WERI-Rb-1 (cell line): Measurements from ENCODE around the gene RS1.
A peak's percentile ranks its signal among the peaks of the same experiment; 100 is the strongest.

Experiments used
- DNase-seq: peaks from one replicate; pipeline ENCODE4 v3.0.0-alpha.2; 2020
- H3K27ac ChIP-seq: fragments of 250-450 bp; sonication (Bioruptor Pico); 2 replicates; pipeline ENCODE4 v1.5.1; 2020; ENCODE audit warnings: mild to moderate bottlenecking, moderate library complexity
- H3K27me3 ChIP-seq: fragments of 250-450 bp; sonication (Bioruptor Pico); 2 replicates; pipeline ENCODE4 v1.5.1; 2021; ENCODE audit warnings: mild to moderate bottlenecking, low read depth, moderate library complexity; ENCODE audit not compliant: insufficient read depth, severe bottlenecking
- H3K36me3 ChIP-seq: fragments of 250-450 bp; sonication (Bioruptor Pico); 2 replicates; pipeline ENCODE4 v1.5.1; 2020; ENCODE audit warnings: mild to moderate bottlenecking, moderate library complexity
- H3K4me3 ChIP-seq: 2 replicates; pipeline ENCODE4 v1.5.1; 2011; ENCODE audit warnings: low read depth, mild to moderate bottlenecking, control low read depth, low read length
- H3K9me3 ChIP-seq: fragments of 250-450 bp; sonication (Bioruptor Pico); 2 replicates; pipeline ENCODE4 v1.5.1; 2021; ENCODE audit warnings: mild to moderate bottlenecking, moderate library complexity; ENCODE audit not compliant: severe bottlenecking
- CTCF ChIP-seq: IDR thresholded peaks from 2 replicates; pipeline ENCODE4 v1.5.1; 2011; ENCODE audit warnings: low read depth, mild to moderate bottlenecking, control low read depth, inconsistent platforms, low read length

Gene RS1

DNA sequence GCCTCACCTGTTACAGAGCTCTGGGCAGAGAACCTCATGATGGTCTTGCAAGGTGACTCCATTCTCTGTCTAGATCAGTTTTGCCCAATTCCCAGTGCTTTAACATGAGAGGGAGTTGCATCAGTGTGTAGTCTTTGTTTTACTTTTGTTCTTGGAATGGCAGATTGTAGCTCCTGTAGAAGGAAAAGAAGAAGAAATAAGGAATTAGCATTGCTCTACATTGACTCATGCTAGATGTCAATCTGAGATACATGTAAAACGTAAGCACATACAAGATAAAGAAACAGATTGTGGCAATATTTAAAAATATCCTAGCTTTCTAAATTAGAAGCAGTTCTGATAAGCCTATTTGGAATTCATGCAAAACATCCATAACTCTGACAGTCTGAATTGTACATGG lies 19.5 kb upstream of the RS1 start:
- H3K27me3 ChIP-seq, result no peaks in the 10 kb centered on the region
- peaks cover 4% of the 10 kb centered on the region for H3K36me3 ChIP-seq
- peak overlapping the region; percentile 98 for H3K27ac ChIP-seq
- H3K4me3 ChIP-seq, result no peak overlapping the region
- DNase-seq, result no peak
- H3K9me3 ChIP-seq, result peaks cover 18% of the 10 kb centered on the region
- TF ChIP-seq CTCF, result no peak

- Histone ChIP-seq H3K9me3 (no peaks in the 10 kb centered on the region), H3K36me3 (no peaks in the 10 kb centered on the region; the same call in 1 of the 2 replicates), H3K27ac (no peak overlapping the region), H3K4me3 (no peak overlapping the region), H3K27me3 (no peaks in the 10 kb centered on the region)
- TF ChIP-seq CTCF, result no peak
- DNase-seq, result no peak
These were observed 16.1 kb upstream of the RS1 start for GRCh38 chrX:18687856-18688495.

DNA sequence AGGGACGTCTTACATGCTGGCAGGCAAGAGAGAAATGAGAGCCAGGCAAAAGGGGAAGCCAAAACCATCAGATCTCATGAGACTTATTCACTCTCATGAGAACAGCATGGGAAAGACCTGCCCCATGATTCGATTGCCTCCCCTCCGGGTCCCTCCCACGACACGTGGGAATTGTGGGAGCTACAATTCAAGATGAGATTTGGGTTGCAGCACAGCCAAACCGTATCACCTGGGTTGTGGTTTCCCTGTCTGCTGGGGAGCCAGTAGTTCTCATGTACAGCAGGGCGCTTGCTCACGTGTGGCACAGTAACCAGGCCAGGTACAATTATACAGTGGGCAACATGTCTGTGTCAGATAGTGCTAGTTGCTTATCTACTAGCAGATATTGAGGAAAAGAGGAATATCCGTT lies 11.1 kb upstream of the RS1 start:
- H3K27ac ChIP-seq, result peak overlapping the region; percentile 83
- no peaks in the 10 kb centered on the region; the same call in 1 of the 2 replicates for H3K36me3 ChIP-seq
- DNase-seq, result no peak
- H3K4me3 ChIP-seq, result no peak overlapping the region
- H3K9me3 ChIP-seq, result peaks cover 3% of the 10 kb centered on the region
- no peak for TF ChIP-seq CTCF
- H3K27me3 ChIP-seq, result no peaks in the 10 kb centered on the region

DNA sequence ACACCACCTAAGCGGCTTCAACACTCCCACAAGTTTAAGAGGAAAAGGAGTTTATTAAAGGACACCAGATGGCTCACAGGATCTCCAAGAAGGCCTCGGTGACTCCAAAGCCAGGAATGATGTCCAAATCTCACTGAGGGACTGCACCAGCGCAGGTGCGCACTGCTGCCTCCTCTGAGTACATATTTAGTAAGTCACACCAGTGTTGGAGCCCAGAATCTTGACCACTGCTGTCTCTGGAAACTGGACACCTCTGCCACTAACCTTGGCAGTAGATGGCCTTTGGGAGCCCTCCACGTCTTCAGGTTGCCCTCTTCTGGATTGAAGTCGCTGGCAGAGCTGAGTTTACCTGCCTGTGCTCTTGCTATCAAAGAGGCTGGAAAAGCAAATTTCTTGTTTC lies 10.1 kb upstream of the RS1 start:
- Histone ChIP-seq H3K36me3 (no peaks in the 10 kb centered on the region; the same call in 1 of the 2 replicates), H3K27ac (peak overlapping the region; percentile 83), H3K9me3 (peaks cover 3% of the 10 kb centered on the region), H3K27me3 (no peaks in the 10 kb centered on the region), H3K4me3 (no peak overlapping the region)
- no peak for TF ChIP-seq CTCF
- DNase-seq, result peak; percentile 77

DNA sequence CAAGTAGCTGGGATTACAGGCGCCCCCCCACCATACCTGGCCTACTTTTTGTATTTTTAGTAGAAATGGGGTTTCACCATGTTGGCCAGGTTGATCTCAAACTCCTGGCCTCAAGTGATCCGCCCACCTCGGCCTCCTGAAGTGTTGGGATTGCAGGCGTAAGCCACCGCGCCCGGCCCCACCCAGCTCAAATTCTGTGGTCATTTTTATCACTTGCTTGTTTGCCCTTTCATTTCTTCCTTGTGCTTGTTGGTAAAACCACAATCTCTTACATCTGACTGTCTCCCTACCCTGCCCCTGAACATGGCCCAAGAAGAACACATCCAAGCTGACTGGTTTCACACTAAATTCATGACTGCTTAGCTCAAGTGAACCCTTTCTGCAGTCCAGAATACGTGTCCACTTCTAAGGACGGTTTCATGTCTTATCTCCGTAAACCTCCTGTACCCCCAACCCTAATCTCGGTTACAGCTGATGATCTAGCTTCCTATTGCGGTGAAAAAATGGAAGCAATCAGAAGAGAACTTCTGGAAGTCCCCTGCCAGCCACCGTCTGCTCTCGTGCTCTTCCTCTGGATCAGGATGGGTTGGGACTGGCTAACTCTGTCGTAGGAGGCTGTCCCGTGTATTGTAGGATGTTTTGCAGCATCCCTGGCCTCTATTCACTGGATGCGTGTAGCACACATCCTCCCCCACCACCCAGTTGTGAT lies 5.4 kb upstream of the RS1 start:
- Histone ChIP-seq H3K27ac (no peak overlapping the region), H3K36me3 (no peaks in the 10 kb centered on the region), H3K9me3 (peaks cover 3% of the 10 kb centered on the region), H3K4me3 (no peak overlapping the region), H3K27me3 (no peaks in the 10 kb centered on the region)
- DNase-seq, result no peak
- no peak for TF ChIP-seq CTCF

GRCh38 chrX:18676470-18676869 lies 4.6 kb upstream of the RS1 start:
- H3K27me3 ChIP-seq, result no peaks in the 10 kb centered on the region
- no peak overlapping the region for H3K4me3 ChIP-seq
- DNase-seq, result no peak
- no peaks in the 10 kb centered on the region for H3K36me3 ChIP-seq
- TF ChIP-seq CTCF, result no peak
- H3K9me3 ChIP-seq, result peaks cover 3% of the 10 kb centered on the region
- no peak overlapping the region for H3K27ac ChIP-seq
